Upper lobe of right lung (tissue), 1 donor: ENCODE results near the gene ASAP2. TPM values are rescaled to one million over a fixed set of nuclear protein-coding genes. Genes with fewer than 3 reads are reported as not detected.
A peak's percentile ranks its signal among the peaks of the same experiment; 100 is the strongest.

Source experiments
- ATAC-seq: fragments of 200-7000 bp; cut with Tn5 transposase; one replicate; pipeline ENCODE4 v1.9.1; 2020; ENCODE audit warnings: mild to moderate bottlenecking, moderate library complexity
- DNase-seq: peaks from one replicate; pipeline ENCODE4 v3.0.0-alpha.2; 2020
- H3K27ac ChIP-seq: fragments of 200-600 bp; one replicate; pipeline ENCODE4 v1.8.0; 2022
- H3K27me3 ChIP-seq: fragments of 200-600 bp; one replicate; pipeline ENCODE4 v1.8.0; 2022; ENCODE audit warnings: mild to moderate bottlenecking
- H3K36me3 ChIP-seq: fragments of 200-600 bp; one replicate; pipeline ENCODE4 v1.8.0; 2022
- H3K4me1 ChIP-seq: fragments of 200-600 bp; one replicate; pipeline ENCODE4 v1.8.0; 2022
- H3K4me3 ChIP-seq: fragments of 200-600 bp; one replicate; pipeline ENCODE4 v1.8.0; 2022; ENCODE audit warnings: mild to moderate bottlenecking
- H3K9me3 ChIP-seq: fragments of 200-600 bp; one replicate; pipeline ENCODE4 v1.8.0; 2022
- CTCF ChIP-seq: fragments of 200-600 bp; IDR thresholded peaks from one replicate; pipeline ENCODE4 v1.8.0; 2022; ENCODE audit warnings: antibody characterized with exemption
- intact Hi-C: fragments of 100-400 bp; cut with DNase I; formaldehyde crosslinking; loops from one replicate; pipeline ENCODE4 v1.11.0; 2022
- total RNA-seq: library from RNA; stranded (reverse); fragmentation: NEBNext Ultra II Directional; extraction: Animal tissue kit (Norgen Biotek cat#: 25700); gene quantifications from one replicate; pipeline ENCODE4 v1.2.1, GENCODE V29; 2021
- donor health status: DM: no; HTN: yes; CAD: no; lungs with severe emphysema.

ASAP2 gene
- total RNA-seq, 1 donor from 2014 or later: 30.9 TPM

- no peak for DNase-seq
- Histone ChIP-seq H3K4me1 (peaks cover 8% of the 10 kb centered on the region), H3K9me3 (no peaks in the 10 kb centered on the region), H3K36me3 (peaks cover 46% of the 10 kb centered on the region), H3K4me3 (no peak overlapping the region), H3K27ac (no peak overlapping the region), H3K27me3 (no peaks in the 10 kb centered on the region)
- no peak for ATAC-seq
- intact Hi-C loops: no loop called here
- no peak for TF ChIP-seq CTCF
Observed at GRCh38 chr2:9404451-9404850, 197.8 kb downstream of the ASAP2 start.

- no peak for TF ChIP-seq CTCF
- H3K4me3 ChIP-seq: no peak overlapping the region
- ATAC-seq (no peak), DNase-seq (peak; percentile 10)
- H3K4me1 ChIP-seq: peaks cover 8% of the 10 kb centered on the region
- no peak overlapping the region for H3K27ac ChIP-seq
- H3K36me3 ChIP-seq: peaks cover 56% of the 10 kb centered on the region
- H3K27me3 ChIP-seq: no peaks in the 10 kb centered on the region
- H3K9me3 ChIP-seq: no peaks in the 10 kb centered on the region
- intact Hi-C loops: no loop called here
Observed at GRCh38 chr2:9405636-9406035, 199.0 kb downstream of the ASAP2 start.

- intact Hi-C loops: no loop called here
- no peak for ATAC-seq
- peaks cover 8% of the 10 kb centered on the region for H3K4me1 ChIP-seq
- H3K27me3 ChIP-seq: no peaks in the 10 kb centered on the region
- H3K9me3 ChIP-seq: no peaks in the 10 kb centered on the region
- peaks cover 65% of the 10 kb centered on the region for H3K36me3 ChIP-seq
- no peak overlapping the region for H3K27ac ChIP-seq
- no peak overlapping the region for H3K4me3 ChIP-seq
- TF ChIP-seq CTCF: no peak
- peak; percentile 29 for DNase-seq
Observed at GRCh38 chr2:9406529-9407362, 200.1 kb downstream of the ASAP2 start.

GRCh38 chr2:9407363-9407811 lies 200.8 kb downstream of the ASAP2 start:
- peak; percentile 31 for DNase-seq
- intact Hi-C loops: no loop called here
- peaks cover 68% of the 10 kb centered on the region for H3K36me3 ChIP-seq
- H3K27me3 ChIP-seq: no peaks in the 10 kb centered on the region
- H3K9me3 ChIP-seq: no peaks in the 10 kb centered on the region
- no peak overlapping the region for H3K4me3 ChIP-seq
- peaks cover 8% of the 10 kb centered on the region for H3K4me1 ChIP-seq
- no peak for ATAC-seq
- no peak overlapping the region for H3K27ac ChIP-seq
- TF ChIP-seq CTCF: no peak

GRCh38 chr2:9408641-9409151 lies 202.1 kb downstream of the ASAP2 start:
- ATAC-seq: no peak
- no peak overlapping the region for H3K4me3 ChIP-seq
- H3K36me3 ChIP-seq: peaks cover 59% of the 10 kb centered on the region
- DNase-seq: peak; percentile 35
- H3K27ac ChIP-seq: no peak overlapping the region
- TF ChIP-seq CTCF: no peak
- no peaks in the 10 kb centered on the region for H3K27me3 ChIP-seq
- no peaks in the 10 kb centered on the region for H3K9me3 ChIP-seq
- intact Hi-C loops: no loop called here
- H3K4me1 ChIP-seq: peaks cover 8% of the 10 kb centered on the region
